GM12878 (cell line): ENCODE measurements around the gene ICA1. TPM values are rescaled to one million over a fixed set of nuclear protein-coding genes. Genes with fewer than 3 reads are reported as not detected.

Experiments
- ATAC-seq: fragments of 200-7000 bp; cut with Tn5 transposase; 3 replicates; pipeline ENCODE4 v1.9.1; 2020; ENCODE audit warnings: mild to moderate bottlenecking, moderate library complexity
- BruUV-seq: library from RNA; stranded (reverse); fragments of 400-500 nt; replicated peaks from 2 replicates; lab custom pipeline; 2021; lab: Mats Ljungman, UMichigan
- CTCF ChIA-PET: fragments of 300-600 bp; sonication (Branson Sonifier 250); formaldehyde crosslinking; extraction: SDS; loops from one replicate; lab custom pipeline; 2021; ENCODE audit warnings: inconsistent platforms; lab: Yijun Ruan, JAX
- POLR2A ChIA-PET: fragments of 350-600 bp; formaldehyde crosslinking; extraction: SDS; loops from one replicate; lab custom pipeline; 2021; ENCODE audit warnings: inconsistent platforms; lab: Charles Lee
- RAD21 ChIA-PET: fragments of 300-600 bp; sonication (Branson Sonifier 250); formaldehyde crosslinking; loops from one replicate; lab custom pipeline; 2023; ENCODE audit warnings: antibody characterized with exemption; ENCODE audit not compliant: unreplicated experiment; lab: Charles Lee
- SMC1A ChIA-PET: fragments of 300-600 bp; sonication (Branson Sonifier 250); formaldehyde crosslinking; loops from one replicate; lab custom pipeline; 2023; ENCODE audit not compliant: unreplicated experiment, uncharacterized antibody; lab: Charles Lee
- DNase-seq: peaks from one replicate; pipeline ENCODE4 v3.0.0-alpha.2; 2011; ENCODE audit warnings: low read depth, low spot score
- FAIRE-seq: peaks from 3 replicates; lab custom pipeline; 2011; peaks lifted over from hg19 to GRCh38; lab: Jason Lieb, UNC
- H2AFZ ChIP-seq: 2 replicates; pipeline ENCODE4 v1.6.0; 2011; ENCODE audit warnings: low read depth, low read length, control low read depth; ENCODE audit not compliant: control insufficient read depth
- H3K27ac ChIP-seq: 2 replicates; pipeline ENCODE4 v1.5.1; 2011; ENCODE audit warnings: control low read depth; ENCODE audit not compliant: control insufficient read depth, insufficient read depth
- H3K27me3 ChIP-seq, 2 experiments: replicated peaks in 1 of 2; 2 replicates each; pipeline versions ENCODE4 v1.6.0 to v1.6.1; 2011; ENCODE audit warnings: low read length in 1 of 2; ENCODE audit not compliant: control insufficient read depth in 2 of 2, insufficient read depth in 2 of 2
- H3K36me3 ChIP-seq, 2 experiments: 2 replicates each; pipeline ENCODE4 v1.5.1; 2011; ENCODE audit warnings: low read length in 1 of 2; ENCODE audit not compliant: control insufficient read depth in 2 of 2, insufficient read depth in 2 of 2
- H3K4me1 ChIP-seq: 2 replicates; pipeline ENCODE4 v1.6.1; 2011; ENCODE audit warnings: mild to moderate bottlenecking, low read length, moderate library complexity, mixed read lengths; ENCODE audit not compliant: control insufficient read depth, insufficient read depth
- H3K4me2 ChIP-seq: 2 replicates; pipeline ENCODE4 v1.6.0; 2011; ENCODE audit warnings: control low read depth; ENCODE audit not compliant: control insufficient read depth, insufficient read depth
- H3K4me3 ChIP-seq: fragments of 200-600 bp; sonication (generic); 2 replicates; pipeline ENCODE4 v1.5.1; 2016
- H3K79me2 ChIP-seq: 2 replicates; pipeline ENCODE4 v1.6.0; 2011; ENCODE audit warnings: low read length; ENCODE audit not compliant: control insufficient read depth, insufficient read depth
- H3K9ac ChIP-seq: 2 replicates; pipeline ENCODE4 v1.8.0; 2011; ENCODE audit warnings: low read length, control low read depth, mixed read lengths; ENCODE audit not compliant: control insufficient read depth, insufficient read depth
- H3K9me3 ChIP-seq: replicated peaks from 3 replicates; pipeline ENCODE4 v1.5.1; 2011; ENCODE audit warnings: mild to moderate bottlenecking, low read length; ENCODE audit not compliant: control insufficient read depth, insufficient read depth
- H4K20me1 ChIP-seq: 2 replicates; pipeline ENCODE4 v1.6.0; 2011; ENCODE audit not compliant: control insufficient read depth, insufficient read depth
- BACH1 ChIP-seq: fragments of 450-650 bp; IDR thresholded peaks from 2 replicates; pipeline ENCODE4 v1.6.1; 2017; ENCODE audit warnings: mild to moderate bottlenecking, borderline replicate concordance
- CHD2 ChIP-seq: IDR thresholded peaks from 2 replicates; pipeline ENCODE4 v1.6.1; 2011; ENCODE audit warnings: low read depth, low read length, improper control_type of control experiment, borderline replicate concordance
- EGR1 ChIP-seq, 2 experiments: IDR thresholded peaks; 1 replicate in 1 of 2; 2 replicates in 1 of 2; pipeline ENCODE4 v1.6.1; 2011 to 2012; ENCODE audit warnings: low read depth in 2 of 2, low read length in 2 of 2, borderline replicate concordance in 1 of 2, mild to moderate bottlenecking in 1 of 2, moderate library complexity in 1 of 2
- EZH2 ChIP-seq: IDR thresholded peaks from 2 replicates; pipeline ENCODE4 v1.6.1; 2012; ENCODE audit warnings: low read depth, mild to moderate bottlenecking, control low read depth, inconsistent platforms, low read length, borderline replicate concordance; ENCODE audit not compliant: control insufficient read depth
- MTA3 ChIP-seq: IDR thresholded peaks from 2 replicates; pipeline ENCODE4 v1.6.1; 2012; ENCODE audit warnings: low read length, inconsistent platforms, borderline replicate concordance
- MYB ChIP-seq: fragments of 150-350 bp; IDR thresholded peaks from 2 replicates; pipeline ENCODE4 v1.6.1; 2014; ENCODE audit warnings: mild to moderate bottlenecking, low read depth, low read length, borderline replicate concordance
- NFXL1 ChIP-seq: fragments of 450-650 bp; IDR thresholded peaks from 2 replicates; pipeline ENCODE4 v1.6.1; 2017; ENCODE audit warnings: antibody characterized with exemption, mild to moderate bottlenecking, borderline replicate concordance
- NFYA ChIP-seq: IDR thresholded peaks from 2 replicates; pipeline ENCODE4 v1.6.1; 2011; ENCODE audit warnings: low read depth, mild to moderate bottlenecking, low read length, improper control_type of control experiment, borderline replicate concordance
- PKNOX1 ChIP-seq: fragments of 450-650 bp; IDR thresholded peaks from 2 replicates; pipeline ENCODE4 v1.6.1; 2016; ENCODE audit warnings: mild to moderate bottlenecking
- POLR2A ChIP-seq: IDR thresholded peaks from 2 replicates; pipeline ENCODE4 v1.6.1; 2011; ENCODE audit warnings: low read depth, mild to moderate bottlenecking, low read length
- POLR2AphosphoS2 ChIP-seq: IDR thresholded peaks from 2 replicates; pipeline ENCODE4 v1.6.1; 2011; ENCODE audit warnings: low read depth, mild to moderate bottlenecking, low read length, improper control_type of control experiment, moderate library complexity
- RAD21 ChIP-seq: IDR thresholded peaks from 2 replicates; pipeline ENCODE4 v1.6.1; 2011; ENCODE audit warnings: mild to moderate bottlenecking, low read depth, low read length, moderate library complexity; ENCODE audit not compliant: insufficient read depth
- RAD51 ChIP-seq: fragments of 450-650 bp; IDR thresholded peaks from 2 replicates; pipeline ENCODE4 v1.6.1; 2016; ENCODE audit warnings: moderate library complexity, mild to moderate bottlenecking, inconsistent platforms
- RBBP5 ChIP-seq: fragments of 200-600 bp; sonication (generic); conservative IDR thresholded peaks from 2 replicates; pipeline ENCODE4 v1.6.1; 2016
- RELA ChIP-seq: fragments of 450-650 bp; IDR thresholded peaks from 2 replicates; pipeline ENCODE4 v1.8.0; 2014; ENCODE audit warnings: borderline replicate concordance; ENCODE audit not compliant: partially characterized antibody
- RFX5 ChIP-seq: IDR thresholded peaks from 2 replicates; pipeline ENCODE4 v1.6.1; 2011; ENCODE audit warnings: low read depth, low read length, improper control_type of control experiment
- STAT3 ChIP-seq: IDR thresholded peaks from 2 replicates; pipeline ENCODE4 v1.6.1; 2011; ENCODE audit warnings: low read depth, low read length, improper control_type of control experiment
- TARDBP ChIP-seq: IDR thresholded peaks from 2 replicates; pipeline ENCODE4 v1.6.1; 2016; ENCODE audit warnings: borderline replicate concordance
- ZBED1 ChIP-seq: IDR thresholded peaks from 2 replicates; pipeline ENCODE4 v1.6.1; 2016; ENCODE audit warnings: borderline replicate concordance
- ZBTB11 ChIP-seq: fragments of 450-650 bp; formaldehyde crosslinking; IDR thresholded peaks from 2 replicates; pipeline ENCODE4 v1.5.0; 2022; ENCODE audit warnings: mild to moderate bottlenecking, missing genetic modification characterization
- WGBS: methylation state at CpG from one replicate; pipeline ENCODE4 v1.1.6; 2016; ENCODE audit warnings: low lambda C conversion rate; ENCODE audit not compliant: insufficient replicate concordance, insufficient coverage; ENCODE audit errors: missing lambda C conversion rate; 5-methylcytosine and 5-hydroxymethylcytosine counted together
- in situ Hi-C: fragments of 300-500 bp; cut with MboI; formaldehyde crosslinking; loops from 9 replicates; pipeline ENCODE4 v1.14.3; 2018; ENCODE audit warnings: mixed read lengths
- intact Hi-C: fragments of 100-400 bp; cut with micrococcal nuclease; formaldehyde crosslinking; loops from one replicate; pipeline ENCODE4 v1.14.2; 2022; ENCODE audit not compliant: unreplicated experiment
- polyA plus RNA-seq, 11 experiments: library from polyadenylated mRNA; depleted of rRNA in 4 of 11; unstranded in 6 of 11; stranded (reverse) in 5 of 11; fragments of >200 nt; fragmentation: Nextera tagmentation in 4 of 11; fragmentation: Illumina TruSeq in 1 of 11; extraction: Ambion mirVana in 4 of 11; extraction: Trizol in 1 of 11; gene quantifications; 1 replicate in 1 of 11; 2 replicates in 10 of 11; pipeline versions ENCODE4 v1.2.1 to v1.2.3, GENCODE V29; 2011 to 2016; ENCODE audit warnings: inconsistent platforms in 2 of 11, missing spikeins in 2 of 11, low read depth in 1 of 11
- total RNA-seq, 4 experiments: library from RNA; depleted of rRNA in 3 of 4; stranded (reverse); fragments of >200 nt in 3 of 4; fragmentation: Illumina TruSeq in 1 of 4; extraction: Trizol in 1 of 4; gene quantifications; 2 replicates each; pipeline versions ENCODE4 v1.2.1 to v1.2.3, GENCODE V29; 2013 to 2021

Gene ICA1
- total and polyA plus RNA-seq, 10 of the 15 experiments (the other 5 are each of a cell fraction or from before 2014, with no cell fraction given), result 1.3 to 35.1 (median 3.3) TPM

DNA sequence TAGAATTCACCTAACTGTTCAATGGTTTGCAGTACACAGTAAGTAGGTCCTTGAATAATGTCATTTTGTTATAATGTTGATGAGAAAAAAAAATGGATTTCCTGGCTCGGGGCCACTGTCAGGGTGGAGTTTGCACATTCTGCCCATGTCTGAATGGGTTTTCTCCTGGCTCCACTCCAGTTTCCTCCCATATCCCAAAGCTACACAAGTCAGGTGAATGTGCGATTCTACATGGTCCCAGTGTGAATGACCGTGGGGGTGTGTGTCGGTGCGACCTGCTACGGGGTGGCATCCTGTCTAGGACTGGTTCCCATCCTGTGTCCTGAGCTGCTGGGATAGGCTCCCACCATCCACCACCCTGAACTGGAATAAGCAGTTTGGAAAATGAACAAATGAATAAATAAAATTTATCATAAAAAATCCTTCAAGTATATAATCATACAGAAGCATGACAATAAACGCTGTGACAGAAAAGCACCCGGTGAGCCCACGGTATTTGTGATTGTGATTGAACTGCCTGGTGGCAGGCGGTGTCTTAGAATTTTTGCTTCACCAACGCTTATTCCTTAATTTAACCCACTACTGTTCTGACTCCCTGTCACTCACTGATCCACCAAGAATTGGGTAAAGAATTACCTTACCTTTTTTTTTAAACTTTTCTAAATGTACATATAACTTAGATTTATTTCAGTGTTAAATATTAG lies 114.1 kb downstream of the ICA1 start:
- 96% methylated on average over 11 of the region's 11 CpGs for WGBS
- no peak overlapping the region for H3K9ac ChIP-seq
- H3K9me3 ChIP-seq, result no peaks in the 10 kb centered on the region; the same call in 2 of the 3 replicates
- H3K4me3 ChIP-seq, result no peak overlapping the region
- H3K79me2 ChIP-seq, result no peaks in the 10 kb centered on the region
- ATAC-seq (no peak), DNase-seq (no peak), FAIRE-seq (no peak)
- no peaks in the 10 kb centered on the region for H4K20me1 ChIP-seq
- ChIA-PET SMC1A (interaction anchor here (1.0 to 3.9 kb wide), 6 partner anchors 9 to 30 kb away, joined by 3 to 16 read pairs (median 8); no protein-coding TSS in a partner anchor), CTCF (interaction anchor here (0.6 to 1.2 kb wide), 3 partner anchors 42 to 228 kb away, joined by 3 to 5 read pairs (median 3); no protein-coding TSS in a partner anchor), RAD21 (interaction anchor here (0.5 to 2.0 kb wide), 6 partner anchors 14 to 38 kb away, joined by 3 to 6 read pairs (median 4); no protein-coding TSS in a partner anchor), POLR2A (interaction anchor here (0.6 to 1.6 kb wide), 5 partner anchors 13 to 812 kb away, joined by 3 to 6 read pairs (median 3); no protein-coding TSS in a partner anchor)
- intact Hi-C loops (no loop called here), in situ Hi-C loops (loop anchor here (25.0 kb wide), 1 partner anchor 1886 kb away; the partner anchor contains the start of gene CYTH3)
- no peak for TF ChIP-seq MTA3
- no peak for TF ChIP-seq POLR2A
- TF ChIP-seq PKNOX1, result no peak
- TF ChIP-seq BACH1, result no peak
- TF ChIP-seq EGR1 (IDR thresholded peaks at IDR 0.05; ENCODE audit: borderline replicate concordance in 1 of 2, low read depth in 2 of 2, low read length in 2 of 2), result no peak
- TF ChIP-seq EZH2, result no peak
- no peak for TF ChIP-seq RAD51
- no peak for TF ChIP-seq NFYA
- TF ChIP-seq RELA, result no peak
- no peak for TF ChIP-seq POLR2AphosphoS2
- TF ChIP-seq CHD2, result no peak
- TF ChIP-seq STAT3, result no peak
- TF ChIP-seq RAD21, result no peak
- no peak for TF ChIP-seq NFXL1
- TF ChIP-seq MYB, result no peak
- TF ChIP-seq ZBED1, result no peak
- no peak for TF ChIP-seq TARDBP
- no peak for TF ChIP-seq RFX5
- TF ChIP-seq ZBTB11, result no peak
- no peak for TF ChIP-seq RBBP5
- H3K36me3 ChIP-seq, result no peaks in the 10 kb centered on the region
- H3K27me3 ChIP-seq, result no peaks in the 10 kb centered on the region
- no peak overlapping the region for H3K27ac ChIP-seq
- no peak overlapping the region for H2AFZ ChIP-seq
- BruUV-seq, result no TSS peak
- H3K4me1 ChIP-seq, result peaks cover 20% of the 10 kb centered on the region
- no peak overlapping the region for H3K4me2 ChIP-seq
